ENCODE data around the gene TECPR1.

Gene TECPR1

DNA sequence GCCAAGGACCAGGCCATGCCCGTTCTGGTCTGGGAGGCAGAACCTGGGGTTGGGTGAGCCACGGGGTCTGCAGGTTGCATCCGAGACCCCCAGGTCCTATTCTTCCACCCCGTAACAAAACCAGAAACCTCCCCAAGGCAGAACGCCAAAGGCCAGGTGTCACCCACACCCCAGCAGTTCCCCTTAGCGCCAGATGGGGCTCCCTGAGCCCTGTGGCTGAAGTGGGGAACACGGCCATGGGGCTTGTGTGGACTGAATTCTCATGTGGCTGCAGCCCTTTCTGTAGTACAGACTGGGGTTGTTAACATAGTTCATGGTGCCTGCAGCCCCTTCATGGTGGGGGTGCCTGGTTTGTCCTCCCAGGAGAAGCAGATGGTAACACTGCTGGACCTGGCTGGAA is 39.7 kb upstream of the TECPR1 start:
- Histone ChIP-seq H3K27me3 (ENCODE audit: control insufficient read depth in 1 of 2, insufficient read depth in 2 of 2, low read length in 2 of 2) (no peaks in the 10 kb centered on the region), H3K36me3 (ENCODE audit: control insufficient read depth in 2 of 2, insufficient read depth in 2 of 2, low read length in 2 of 2) (peaks cover 15 to 27% of the 10 kb centered on the region in 2 donors), H3K4me3 (ENCODE audit: low read length in 2 of 2) (no peak overlapping the region), H3K27ac (ENCODE audit: low read length) (no peak overlapping the region), H3K9ac (ENCODE audit: low read length in 2 of 2) (no peak overlapping the region), H3K4me1 (ENCODE audit: control insufficient read depth, insufficient read depth, low read length) (peaks cover 20% of the 10 kb centered on the region), H3K9me3 (ENCODE audit: control insufficient read depth in 2 of 2, low read length in 2 of 2) (peaks cover 0 to 5% of the 10 kb centered on the region in 2 donors)

DNA sequence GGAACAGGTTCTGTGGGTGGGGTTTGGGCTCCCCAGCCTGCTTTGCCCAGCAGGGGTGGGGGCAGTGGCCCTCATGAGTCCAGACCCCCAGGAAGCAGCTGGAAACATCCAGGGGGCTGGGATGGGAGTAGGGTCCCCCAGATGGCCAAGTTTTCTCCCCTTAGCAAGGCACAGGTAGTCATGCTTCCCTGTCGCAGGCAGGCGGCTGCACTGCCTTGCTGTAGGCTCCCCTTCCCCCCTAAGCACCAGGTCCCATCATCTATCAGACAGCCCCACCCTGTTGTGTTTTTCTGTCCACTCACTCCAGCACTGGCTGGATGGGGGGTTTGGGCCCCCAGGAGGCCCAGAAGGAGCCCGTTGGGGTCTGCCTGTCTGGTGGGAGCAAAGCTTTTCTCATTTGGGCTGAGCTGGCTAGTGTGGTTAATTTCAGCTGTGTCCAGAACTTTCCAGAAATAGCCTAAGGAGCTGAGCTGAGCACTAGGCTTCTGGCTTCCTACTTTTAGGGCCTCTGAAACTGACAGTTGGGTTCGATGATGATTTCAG is 37.4 kb upstream of the TECPR1 start:
- H3K4me1 ChIP-seq (ENCODE audit: control insufficient read depth, insufficient read depth, low read length), result peaks cover 42% of the 10 kb centered on the region
- no peak overlapping the region for H3K27ac ChIP-seq (ENCODE audit: low read length)
- H3K4me3 ChIP-seq (ENCODE audit: low read length in 2 of 2), result no peak overlapping the region
- no peaks in the 10 kb centered on the region for H3K9me3 ChIP-seq (ENCODE audit: control insufficient read depth in 2 of 2, low read length in 2 of 2)
- no peaks in the 10 kb centered on the region for H3K27me3 ChIP-seq (ENCODE audit: control insufficient read depth in 1 of 2, insufficient read depth in 2 of 2, low read length in 2 of 2)
- H3K36me3 ChIP-seq (ENCODE audit: control insufficient read depth in 2 of 2, insufficient read depth in 2 of 2, low read length in 2 of 2), result peaks cover 15 to 25% of the 10 kb centered on the region in 2 donors
- no peak overlapping the region for H3K9ac ChIP-seq (ENCODE audit: low read length in 2 of 2)

DNA sequence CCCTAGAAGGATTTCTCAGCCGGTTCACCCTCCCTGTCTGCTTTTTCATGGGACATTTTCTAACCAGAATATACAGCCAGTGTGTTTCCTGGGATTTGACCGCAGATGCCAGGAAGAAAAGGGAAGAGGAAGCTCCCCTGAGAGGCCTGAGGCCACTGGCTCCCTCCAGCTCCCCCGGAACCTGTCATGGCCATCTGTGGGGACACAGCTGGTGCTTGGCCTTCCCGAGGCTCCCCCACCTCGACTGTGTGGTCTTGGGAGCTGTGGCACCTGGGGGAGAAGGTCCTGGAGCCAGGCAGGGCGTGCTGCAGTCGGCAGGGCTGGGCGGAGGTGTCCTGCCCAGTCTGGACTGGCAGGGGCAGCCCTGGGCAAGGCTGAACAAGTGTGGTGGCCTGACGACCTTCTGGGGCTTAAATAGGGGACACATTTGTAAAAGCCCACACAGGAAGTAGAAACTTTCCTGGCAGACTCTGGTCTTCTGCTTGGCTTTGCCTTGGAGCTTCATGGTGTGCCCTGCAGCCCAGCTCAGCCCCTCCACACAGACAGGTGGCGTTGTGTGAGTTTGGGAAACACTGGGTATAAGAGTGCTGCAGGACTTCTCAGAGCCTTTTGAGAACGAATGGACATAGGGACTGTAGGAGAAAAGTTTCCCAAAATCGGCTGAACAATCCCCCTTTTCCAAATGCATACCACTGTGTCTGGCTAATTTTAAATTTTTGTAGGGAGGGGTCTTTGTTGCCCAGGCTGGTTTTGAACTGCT is 36.2 kb upstream of the TECPR1 start:
- peaks cover 54% of the 10 kb centered on the region for H3K4me1 ChIP-seq (ENCODE audit: control insufficient read depth, insufficient read depth, low read length)
- H3K27ac ChIP-seq (ENCODE audit: low read length), result no peak overlapping the region
- H3K9me3 ChIP-seq (ENCODE audit: control insufficient read depth in 2 of 2, low read length in 2 of 2), result no peaks in the 10 kb centered on the region
- no peak overlapping the region for H3K9ac ChIP-seq (ENCODE audit: low read length in 2 of 2)
- H3K36me3 ChIP-seq (ENCODE audit: control insufficient read depth in 2 of 2, insufficient read depth in 2 of 2, low read length in 2 of 2), result peaks cover 12 to 17% of the 10 kb centered on the region in 2 donors
- no peaks in the 10 kb centered on the region for H3K27me3 ChIP-seq (ENCODE audit: control insufficient read depth in 1 of 2, insufficient read depth in 2 of 2, low read length in 2 of 2)
- H3K4me3 ChIP-seq (ENCODE audit: low read length in 2 of 2), result no peak overlapping the region

DNA sequence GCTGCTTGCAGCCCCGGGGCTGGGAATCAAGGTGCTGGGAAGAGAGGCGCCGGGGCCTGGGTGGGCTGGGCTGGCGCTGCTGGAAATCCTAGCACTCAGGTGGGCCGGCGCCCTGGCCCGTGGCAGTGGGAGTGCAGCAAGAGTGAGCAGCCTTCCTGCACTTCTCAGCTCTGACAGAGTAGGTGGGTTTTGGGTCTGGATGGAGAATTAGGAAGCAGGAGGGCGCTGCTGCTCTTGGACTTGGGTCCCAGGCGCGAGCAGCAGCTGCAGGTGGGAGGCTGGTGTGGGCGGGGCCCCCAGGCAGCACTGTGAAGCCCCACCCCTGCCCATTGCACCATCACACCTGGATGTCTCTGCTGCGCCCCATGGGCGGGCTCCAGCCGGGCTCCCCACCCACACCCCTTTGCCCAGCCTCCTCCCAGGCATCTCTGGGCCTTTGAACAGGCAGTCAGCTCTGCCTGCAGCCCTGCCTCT is 35.5 kb upstream of the TECPR1 start:
- Histone ChIP-seq H3K9me3 (ENCODE audit: control insufficient read depth in 2 of 2, low read length in 2 of 2) (no peaks in the 10 kb centered on the region), H3K27ac (ENCODE audit: low read length) (no peak overlapping the region), H3K4me1 (ENCODE audit: control insufficient read depth, insufficient read depth, low read length) (peaks cover 61% of the 10 kb centered on the region), H3K9ac (ENCODE audit: low read length in 2 of 2) (no peak overlapping the region), H3K27me3 (ENCODE audit: control insufficient read depth in 1 of 2, insufficient read depth in 2 of 2, low read length in 2 of 2) (no peaks in the 10 kb centered on the region), H3K36me3 (ENCODE audit: control insufficient read depth in 2 of 2, insufficient read depth in 2 of 2, low read length in 2 of 2) (peaks cover 11 to 14% of the 10 kb centered on the region in 2 donors), H3K4me3 (ENCODE audit: low read length in 2 of 2) (no peak overlapping the region)

DNA sequence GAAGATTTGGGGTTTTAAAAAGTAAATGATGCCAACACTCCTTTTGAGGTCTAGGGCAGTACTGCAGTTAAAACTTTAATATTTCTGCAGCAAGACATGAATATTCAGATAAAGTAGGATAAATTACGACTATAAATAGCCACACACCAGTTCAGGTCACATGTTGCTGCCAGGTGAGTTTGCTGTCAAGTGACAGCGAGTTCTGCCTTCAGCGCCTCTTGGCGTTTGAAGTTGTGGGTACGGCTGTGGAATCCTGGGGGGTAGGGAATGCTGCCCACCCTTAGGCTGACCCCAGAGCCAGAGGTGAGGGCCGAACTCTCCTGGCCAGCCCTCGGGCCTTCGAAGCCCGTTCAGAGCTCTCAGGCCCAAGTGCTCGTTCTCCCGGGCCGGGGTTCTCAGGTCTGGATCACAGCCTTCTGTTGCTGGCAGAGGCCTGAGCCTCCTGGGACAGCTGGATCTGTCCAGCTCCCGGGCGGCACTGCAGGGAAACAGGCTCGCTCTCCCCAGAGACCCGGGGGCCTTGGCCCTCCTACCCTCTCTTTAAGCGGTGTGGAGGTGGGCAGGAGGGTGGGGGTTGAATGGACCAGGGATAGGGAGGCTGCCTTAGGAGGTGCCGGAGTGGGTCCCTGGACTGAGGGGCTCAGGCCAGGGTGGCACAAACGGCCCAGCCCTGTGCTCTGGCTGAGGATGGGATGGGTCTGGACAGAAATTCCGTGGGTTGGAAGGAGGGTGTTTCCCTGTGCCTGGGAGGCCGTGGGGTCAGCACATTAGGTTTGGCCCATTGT is 34.9 kb upstream of the TECPR1 start:
- H3K27ac ChIP-seq (ENCODE audit: low read length), result no peak overlapping the region
- peaks cover 5 to 8% of the 10 kb centered on the region in 2 donors for H3K36me3 ChIP-seq (ENCODE audit: control insufficient read depth in 2 of 2, insufficient read depth in 2 of 2, low read length in 2 of 2)
- no peaks in the 10 kb centered on the region for H3K27me3 ChIP-seq (ENCODE audit: control insufficient read depth in 1 of 2, insufficient read depth in 2 of 2, low read length in 2 of 2)
- no peak overlapping the region for H3K9ac ChIP-seq (ENCODE audit: low read length in 2 of 2)
- H3K4me3 ChIP-seq (ENCODE audit: low read length in 2 of 2), result no peak overlapping the region
- no peaks in the 10 kb centered on the region for H3K9me3 ChIP-seq (ENCODE audit: control insufficient read depth in 2 of 2, low read length in 2 of 2)
- H3K4me1 ChIP-seq (ENCODE audit: control insufficient read depth, insufficient read depth, low read length), result peaks cover 64% of the 10 kb centered on the region

DNA sequence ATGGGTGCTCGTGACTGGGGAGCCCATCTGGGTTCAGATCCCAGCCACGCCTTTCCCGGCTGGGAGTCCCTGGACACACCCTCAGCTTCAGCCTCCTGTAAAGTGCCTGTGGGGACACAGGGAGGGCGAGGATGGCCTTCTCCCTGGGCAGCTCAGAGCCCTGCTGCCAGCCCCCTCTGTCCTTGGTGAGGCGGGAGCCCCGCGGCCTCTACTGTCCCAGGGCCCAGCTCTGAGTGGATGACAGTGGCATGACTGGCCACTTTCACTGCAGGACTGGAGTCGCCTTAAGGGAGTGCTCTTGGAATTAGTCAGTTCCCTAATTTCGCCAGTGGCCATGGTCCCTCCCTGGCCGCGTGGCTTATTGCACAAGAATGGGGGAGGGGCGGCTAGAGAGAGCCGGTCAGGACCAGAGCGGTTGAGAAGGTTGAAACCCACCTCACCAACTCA is 34.1 kb upstream of the TECPR1 start:
- peak overlapping the region in 1 of 2 donors; percentile 89 for H3K4me3 ChIP-seq (ENCODE audit: low read length in 2 of 2)
- H3K27me3 ChIP-seq (ENCODE audit: control insufficient read depth in 1 of 2, insufficient read depth in 2 of 2, low read length in 2 of 2), result no peaks in the 10 kb centered on the region
- peaks cover 0 to 2% of the 10 kb centered on the region in 2 donors for H3K36me3 ChIP-seq (ENCODE audit: control insufficient read depth in 2 of 2, insufficient read depth in 2 of 2, low read length in 2 of 2)
- no peaks in the 10 kb centered on the region for H3K9me3 ChIP-seq (ENCODE audit: control insufficient read depth in 2 of 2, low read length in 2 of 2)
- H3K9ac ChIP-seq (ENCODE audit: low read length in 2 of 2), result no peak overlapping the region
- peaks cover 64% of the 10 kb centered on the region for H3K4me1 ChIP-seq (ENCODE audit: control insufficient read depth, insufficient read depth, low read length)
- H3K27ac ChIP-seq (ENCODE audit: low read length), result no peak overlapping the region

DNA sequence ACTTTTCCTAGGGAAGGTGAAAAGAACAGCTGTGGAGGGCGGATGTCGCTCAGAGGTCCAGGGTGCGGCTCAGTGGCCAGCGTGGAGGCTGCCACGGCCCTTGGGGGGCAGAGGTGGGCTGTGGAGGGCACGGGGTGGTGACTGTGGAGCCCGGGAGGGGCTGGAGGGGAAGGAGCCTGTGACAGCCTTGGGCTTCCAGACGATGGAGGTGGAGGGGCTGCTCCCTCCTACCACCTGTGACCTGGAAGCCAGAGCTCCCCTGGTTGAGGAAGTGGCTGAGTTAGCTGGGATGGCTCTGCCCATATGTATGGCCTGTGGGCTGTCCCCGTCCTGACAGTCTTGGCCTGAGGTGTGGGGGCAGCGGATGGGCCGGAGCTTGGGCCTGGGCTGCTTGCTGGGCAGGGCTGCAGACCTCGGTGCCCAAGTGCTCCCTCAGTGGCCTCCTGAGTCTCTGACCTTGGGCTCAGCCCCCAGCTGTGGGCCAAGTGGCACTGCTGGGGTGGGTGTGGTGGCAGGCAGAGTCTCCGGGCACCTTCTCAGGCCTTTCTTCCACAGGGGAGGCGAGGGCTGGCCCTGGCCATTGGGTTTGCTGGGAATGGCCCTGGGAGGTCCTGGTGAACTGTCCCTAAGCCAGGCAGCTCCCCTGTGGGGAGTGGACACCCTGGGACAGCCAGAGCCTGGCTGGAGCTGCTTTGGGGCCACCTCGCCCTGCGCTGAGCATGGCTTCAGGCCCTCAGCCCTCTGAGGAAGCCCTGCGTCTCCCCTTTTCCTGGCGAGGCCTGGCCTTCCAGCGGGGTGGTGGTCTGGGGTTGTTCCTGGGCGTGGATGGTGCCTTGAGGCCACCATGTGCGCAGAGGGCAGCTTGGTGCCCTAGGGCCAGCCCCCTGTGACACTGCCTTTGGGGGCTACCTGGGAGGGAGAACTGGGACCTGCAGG is 33.4 kb upstream of the TECPR1 start:
- Histone ChIP-seq H3K27ac (ENCODE audit: low read length) (no peak overlapping the region), H3K27me3 (ENCODE audit: control insufficient read depth in 1 of 2, insufficient read depth in 2 of 2, low read length in 2 of 2) (no peaks in the 10 kb centered on the region), H3K9ac (ENCODE audit: low read length in 2 of 2) (peak overlapping the region; percentile 47 to 51), H3K9me3 (ENCODE audit: control insufficient read depth in 2 of 2, low read length in 2 of 2) (no peaks in the 10 kb centered on the region), H3K4me3 (ENCODE audit: low read length in 2 of 2) (peak overlapping the region in 1 of 2 donors; percentile 89), H3K4me1 (ENCODE audit: control insufficient read depth, insufficient read depth, low read length) (peaks cover 70% of the 10 kb centered on the region), H3K36me3 (ENCODE audit: control insufficient read depth in 2 of 2, insufficient read depth in 2 of 2, low read length in 2 of 2) (peaks cover 0 to 2% of the 10 kb centered on the region in 2 donors)

DNA sequence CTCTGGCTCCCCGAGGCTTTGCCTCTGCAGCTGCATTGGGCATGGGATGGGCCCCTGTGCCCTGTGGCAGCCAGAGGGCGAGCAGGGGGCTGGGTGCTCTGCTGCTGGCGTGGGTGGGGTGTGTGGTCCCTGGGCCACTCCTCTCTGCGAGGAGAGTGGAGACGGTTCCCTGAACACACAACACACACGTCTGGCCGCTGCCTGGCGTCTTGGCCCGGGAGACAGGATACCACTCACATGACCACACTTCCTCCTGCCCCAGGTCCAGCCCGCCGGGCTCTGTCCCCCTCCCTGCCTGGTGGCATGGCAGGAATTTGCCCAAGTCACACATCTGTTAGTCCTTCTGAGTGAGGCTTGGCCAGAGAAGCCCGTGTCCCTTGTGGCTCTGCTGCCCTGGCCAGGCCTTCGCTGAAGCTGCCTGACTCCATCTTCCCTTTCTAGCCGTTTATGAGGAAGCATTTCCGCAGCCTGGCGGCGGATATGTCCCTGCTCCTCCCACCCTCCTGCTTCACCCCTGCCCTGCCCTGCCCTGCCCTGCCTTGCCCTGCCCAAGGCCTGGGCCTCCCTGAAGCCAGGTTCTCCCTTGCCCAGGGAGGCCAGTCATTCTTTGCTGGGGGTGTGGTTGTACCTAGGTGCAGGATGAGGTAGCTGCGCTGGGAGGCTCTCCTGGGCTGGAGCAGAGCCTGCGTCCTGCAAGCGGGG is 32.5 kb upstream of the TECPR1 start:
- Histone ChIP-seq H3K27ac (ENCODE audit: low read length) (peak overlapping the region; percentile 37), H3K27me3 (ENCODE audit: control insufficient read depth in 1 of 2, insufficient read depth in 2 of 2, low read length in 2 of 2) (no peaks in the 10 kb centered on the region), H3K4me3 (ENCODE audit: low read length in 2 of 2) (peak overlapping the region; percentile 85 to 89), H3K36me3 (ENCODE audit: control insufficient read depth in 2 of 2, insufficient read depth in 2 of 2, low read length in 2 of 2) (peaks cover 0 to 2% of the 10 kb centered on the region in 2 donors), H3K9ac (ENCODE audit: low read length in 2 of 2) (peak overlapping the region; percentile 47 to 51), H3K9me3 (ENCODE audit: control insufficient read depth in 2 of 2, low read length in 2 of 2) (no peaks in the 10 kb centered on the region), H3K4me1 (ENCODE audit: control insufficient read depth, insufficient read depth, low read length) (peaks cover 69% of the 10 kb centered on the region)

DNA sequence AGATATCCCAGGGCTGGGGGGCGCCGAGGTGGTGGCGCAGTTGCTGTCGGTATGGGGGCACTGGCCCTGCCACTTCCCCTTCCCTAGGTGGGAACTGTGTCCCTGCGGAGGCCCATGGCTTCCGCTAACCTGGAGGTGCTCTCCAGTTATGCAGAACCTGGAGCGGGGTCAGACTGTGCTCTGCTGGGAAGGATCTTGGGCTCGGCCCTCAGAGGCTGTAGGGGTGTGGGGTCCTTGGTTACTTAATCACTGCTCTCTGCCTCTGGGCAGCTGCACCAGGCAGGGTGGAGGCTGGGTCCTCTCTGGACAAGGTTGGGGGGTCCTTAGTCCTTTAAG is 31.8 kb upstream of the TECPR1 start:
- H3K9me3 ChIP-seq (ENCODE audit: control insufficient read depth in 2 of 2, low read length in 2 of 2), result no peaks in the 10 kb centered on the region
- peaks cover 0 to 2% of the 10 kb centered on the region in 2 donors for H3K36me3 ChIP-seq (ENCODE audit: control insufficient read depth in 2 of 2, insufficient read depth in 2 of 2, low read length in 2 of 2)
- H3K9ac ChIP-seq (ENCODE audit: low read length in 2 of 2), result peak overlapping the region; percentile 42 to 47
- H3K27ac ChIP-seq (ENCODE audit: low read length), result peak overlapping the region; percentile 37
- H3K4me3 ChIP-seq (ENCODE audit: low read length in 2 of 2), result peak overlapping the region; percentile 85 to 89
- H3K4me1 ChIP-seq (ENCODE audit: control insufficient read depth, insufficient read depth, low read length), result peaks cover 66% of the 10 kb centered on the region
- no peaks in the 10 kb centered on the region for H3K27me3 ChIP-seq (ENCODE audit: control insufficient read depth in 1 of 2, insufficient read depth in 2 of 2, low read length in 2 of 2)
